HEK293 (cell line): Measurements from ENCODE around the gene MALRD1.

ENCODE experiments used
- CTCF ChIA-PET: fragments of 350-600 bp; formaldehyde crosslinking; extraction: SDS; loops from one replicate; lab custom pipeline; 2021; ENCODE audit warnings: antibody characterized with exemption; lab: Yijun Ruan, JAX
- POLR2A ChIA-PET: fragments of 300-600 bp; formaldehyde crosslinking; extraction: SDS; loops from one replicate; lab custom pipeline; 2020; ENCODE audit warnings: antibody characterized with exemption, inconsistent platforms; lab: Yijun Ruan, JAX
- H3K27ac ChIP-seq: fragments of 200-500 bp; sonication (Bioruptor generic); 2 replicates; pipeline ENCODE4 v1.5.1; 2014; ENCODE audit warnings: low read depth, low read length, control low read depth, inconsistent platforms; ENCODE audit errors: extremely low read depth
- H3K36me3 ChIP-seq, 2 experiments: fragments of 200-500 bp in 1 of 2; sonication (Bioruptor generic) in 1 of 2; 1 replicate in 1 of 2; 2 replicates in 1 of 2; pipeline ENCODE4 v1.5.1; 2014 to 2017; ENCODE audit warnings: inconsistent platforms in 2 of 2, low read length in 2 of 2; ENCODE audit not compliant: control insufficient read depth in 2 of 2, insufficient read depth in 1 of 2
- H3K4me1 ChIP-seq: fragments of 200-500 bp; sonication (Bioruptor generic); 2 replicates; pipeline ENCODE4 v1.5.1; 2014; ENCODE audit warnings: mild to moderate bottlenecking, low read length, inconsistent platforms; ENCODE audit not compliant: control insufficient read depth, insufficient read depth
- H3K4me3 ChIP-seq: 2 replicates; pipeline ENCODE4 v1.5.1; 2011; ENCODE audit warnings: low read depth, mild to moderate bottlenecking, control low read depth, low read length, moderate library complexity
- H3K9me3 ChIP-seq: fragments of 200-500 bp; sonication (Bioruptor generic); 2 replicates; pipeline ENCODE4 v1.5.1; 2014; ENCODE audit warnings: low read depth, low read length, inconsistent platforms; ENCODE audit not compliant: control insufficient read depth, insufficient read depth
- BCL11A ChIP-seq: fragments of 450-650 bp; formaldehyde crosslinking; IDR thresholded peaks from 2 replicates; pipeline ENCODE4 v1.5.1; 2016; ENCODE audit warnings: low read depth, missing biosample characterization, missing genetic modification characterization
- BCL6B ChIP-seq: fragments of 450-650 bp; formaldehyde crosslinking; IDR thresholded peaks from 2 replicates; pipeline ENCODE4 v1.5.1; 2017; ENCODE audit warnings: missing biosample characterization, missing genetic modification characterization
- EGR2 ChIP-seq: fragments of 450-650 bp; formaldehyde crosslinking; IDR thresholded peaks from 2 replicates; pipeline ENCODE4 v1.5.1; 2016; ENCODE audit warnings: low read depth, missing biosample characterization, missing genetic modification characterization
- GLI2 ChIP-seq: fragments of 450-650 bp; formaldehyde crosslinking; IDR thresholded peaks from 2 replicates; pipeline ENCODE4; 2017; ENCODE audit warnings: missing biosample characterization, missing genetic modification characterization, low read depth, borderline replicate concordance
- HOXA7 ChIP-seq: sonication (generic); formaldehyde crosslinking; IDR thresholded peaks from 2 replicates; pipeline ENCODE4 v1.8.1; 2022; ENCODE audit warnings: missing genetic modification reagents, borderline replicate concordance
- KLF1 ChIP-seq: fragments of 450-650 bp; formaldehyde crosslinking; IDR thresholded peaks from 2 replicates; pipeline ENCODE4 v1.5.1; 2016; ENCODE audit warnings: missing biosample characterization, missing genetic modification characterization
- KLF7 ChIP-seq: fragments of 450-650 bp; formaldehyde crosslinking; IDR thresholded peaks from 2 replicates; pipeline ENCODE4 v1.5.1; 2016; ENCODE audit warnings: missing biosample characterization, missing genetic modification characterization, borderline replicate concordance
- MZF1 ChIP-seq: fragments of 450-650 bp; formaldehyde crosslinking; IDR thresholded peaks from 2 replicates; pipeline ENCODE4 v1.5.1; 2017; ENCODE audit warnings: missing biosample characterization, missing genetic modification characterization, borderline replicate concordance
- PBX3 ChIP-seq: sonication (generic); formaldehyde crosslinking; IDR thresholded peaks from 2 replicates; pipeline ENCODE4 v1.8.1; 2022; ENCODE audit warnings: mild to moderate bottlenecking, moderate library complexity, missing genetic modification reagents
- PRDM1 ChIP-seq: fragments of 450-650 bp; formaldehyde crosslinking; IDR thresholded peaks from 2 replicates; pipeline ENCODE4; 2016; ENCODE audit warnings: missing biosample characterization, missing genetic modification characterization
- WT1 ChIP-seq: fragments of 450-650 bp; formaldehyde crosslinking; IDR thresholded peaks from 2 replicates; pipeline ENCODE4 v1.5.1; 2016; ENCODE audit warnings: missing biosample characterization, missing genetic modification characterization
- ZNF132 ChIP-seq: fragments of 450-650 bp; formaldehyde crosslinking; IDR thresholded peaks from 2 replicates; pipeline ENCODE4 v1.5.1; 2017; ENCODE audit warnings: missing biosample characterization, missing genetic modification characterization, borderline replicate concordance
- ZNF133 ChIP-seq: fragments of 450-650 bp; formaldehyde crosslinking; IDR thresholded peaks from 2 replicates; pipeline ENCODE4 v1.5.1; 2016; ENCODE audit warnings: missing biosample characterization, missing genetic modification characterization
- ZNF146 ChIP-seq: fragments of 450-650 bp; formaldehyde crosslinking; IDR thresholded peaks from 2 replicates; pipeline ENCODE4 v1.5.1; 2016; ENCODE audit warnings: missing biosample characterization, missing genetic modification characterization
- ZNF174 ChIP-seq: fragments of 450-650 bp; formaldehyde crosslinking; IDR thresholded peaks from 2 replicates; pipeline ENCODE4 v1.5.0; 2017; ENCODE audit warnings: missing biosample characterization, mild to moderate bottlenecking, missing genetic modification characterization
- ZNF600 ChIP-seq: fragments of 450-650 bp; formaldehyde crosslinking; IDR thresholded peaks from 2 replicates; pipeline ENCODE4 v1.5.1; 2016; ENCODE audit warnings: missing biosample characterization, missing genetic modification characterization
- ZNF792 ChIP-seq: fragments of 450-650 bp; formaldehyde crosslinking; IDR thresholded peaks from 2 replicates; pipeline ENCODE4 v1.5.1; 2016; ENCODE audit warnings: missing biosample characterization, missing genetic modification characterization
- ZXDB ChIP-seq: fragments of 450-650 bp; formaldehyde crosslinking; IDR thresholded peaks from 2 replicates; pipeline ENCODE4 v1.5.1; 2016; ENCODE audit warnings: missing biosample characterization, missing genetic modification characterization
- TF ChIP-seq, protein P1 (sequence below): fragments of 450-650 bp; formaldehyde crosslinking; IDR thresholded peaks from 2 replicates; pipeline ENCODE4 v1.5.1; 2016; ENCODE audit warnings: missing biosample characterization, missing genetic modification characterization
- TF ChIP-seq, protein P2 (sequence below): fragments of 450-650 bp; IDR thresholded peaks from 2 replicates; pipeline ENCODE4 v1.5.1; 2018; ENCODE audit warnings: missing biosample characterization, mild to moderate bottlenecking, missing genetic modification characterization
- TF ChIP-seq, protein P3 (sequence below): fragments of 450-650 bp; formaldehyde crosslinking; IDR thresholded peaks from 2 replicates; pipeline ENCODE4 v1.5.1; 2017; ENCODE audit warnings: missing biosample characterization, missing genetic modification characterization
- TF ChIP-seq, protein P4 (sequence below): fragments of 450-650 bp; formaldehyde crosslinking; IDR thresholded peaks from 2 replicates; pipeline ENCODE4 v1.5.1; 2016; ENCODE audit warnings: missing biosample characterization, missing genetic modification characterization
- TF ChIP-seq, protein P5 (sequence below): fragments of 450-650 bp; formaldehyde crosslinking; IDR thresholded peaks from 2 replicates; pipeline ENCODE4 v1.5.1; 2016; ENCODE audit warnings: missing biosample characterization, missing genetic modification characterization

Gene MALRD1

GRCh38 chr10:19778996-19779395, 730.4 kb downstream of the MALRD1 start:
- ChIA-PET POLR2A (no interaction called here), CTCF (no interaction called here)
- no peaks in the 10 kb centered on the region for H3K36me3 ChIP-seq
- H3K4me3 ChIP-seq, result no peak overlapping the region
- no peak overlapping the region for H3K27ac ChIP-seq
- H3K4me1 ChIP-seq, result no peaks in the 10 kb centered on the region
- H3K9me3 ChIP-seq, result no peaks in the 10 kb centered on the region
- TF ChIP-seq BCL6B (tag by site-specific recombination), result no peak
- TF ChIP-seq, protein P1, sequence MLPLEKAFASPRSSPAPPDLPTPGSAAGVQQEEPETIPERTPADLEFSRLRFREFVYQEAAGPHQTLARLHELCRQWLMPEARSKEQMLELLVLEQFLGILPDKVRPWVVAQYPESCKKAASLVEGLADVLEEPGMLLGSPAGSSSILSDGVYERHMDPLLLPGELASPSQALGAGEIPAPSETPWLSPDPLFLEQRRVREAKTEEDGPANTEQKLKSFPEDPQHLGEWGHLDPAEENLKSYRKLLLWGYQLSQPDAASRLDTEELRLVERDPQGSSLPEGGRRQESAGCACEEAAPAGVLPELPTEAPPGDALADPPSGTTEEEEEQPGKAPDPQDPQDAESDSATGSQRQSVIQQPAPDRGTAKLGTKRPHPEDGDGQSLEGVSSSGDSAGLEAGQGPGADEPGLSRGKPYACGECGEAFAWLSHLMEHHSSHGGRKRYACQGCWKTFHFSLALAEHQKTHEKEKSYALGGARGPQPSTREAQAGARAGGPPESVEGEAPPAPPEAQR (tag by site-specific recombination), result no peak
- TF ChIP-seq PBX3, result no peak
- TF ChIP-seq ZNF174 (tag by site-specific recombination), result no peak
- TF ChIP-seq ZNF600, result no peak
- TF ChIP-seq, protein P2, sequence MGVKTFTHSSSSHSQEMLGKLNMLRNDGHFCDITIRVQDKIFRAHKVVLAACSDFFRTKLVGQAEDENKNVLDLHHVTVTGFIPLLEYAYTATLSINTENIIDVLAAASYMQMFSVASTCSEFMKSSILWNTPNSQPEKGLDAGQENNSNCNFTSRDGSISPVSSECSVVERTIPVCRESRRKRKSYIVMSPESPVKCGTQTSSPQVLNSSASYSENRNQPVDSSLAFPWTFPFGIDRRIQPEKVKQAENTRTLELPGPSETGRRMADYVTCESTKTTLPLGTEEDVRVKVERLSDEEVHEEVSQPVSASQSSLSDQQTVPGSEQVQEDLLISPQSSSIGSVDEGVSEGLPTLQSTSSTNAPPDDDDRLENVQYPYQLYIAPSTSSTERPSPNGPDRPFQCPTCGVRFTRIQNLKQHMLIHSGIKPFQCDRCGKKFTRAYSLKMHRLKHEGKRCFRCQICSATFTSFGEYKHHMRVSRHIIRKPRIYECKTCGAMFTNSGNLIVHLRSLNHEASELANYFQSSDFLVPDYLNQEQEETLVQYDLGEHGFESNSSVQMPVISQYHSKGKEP (tag by site-specific recombination), result no peak
- no peak for TF ChIP-seq PRDM1 (tag by site-specific recombination)
- TF ChIP-seq KLF1 (tag by site-specific recombination), result no peak
- no peak for TF ChIP-seq EGR2 (tag by site-specific recombination)
- TF ChIP-seq, protein P3, sequence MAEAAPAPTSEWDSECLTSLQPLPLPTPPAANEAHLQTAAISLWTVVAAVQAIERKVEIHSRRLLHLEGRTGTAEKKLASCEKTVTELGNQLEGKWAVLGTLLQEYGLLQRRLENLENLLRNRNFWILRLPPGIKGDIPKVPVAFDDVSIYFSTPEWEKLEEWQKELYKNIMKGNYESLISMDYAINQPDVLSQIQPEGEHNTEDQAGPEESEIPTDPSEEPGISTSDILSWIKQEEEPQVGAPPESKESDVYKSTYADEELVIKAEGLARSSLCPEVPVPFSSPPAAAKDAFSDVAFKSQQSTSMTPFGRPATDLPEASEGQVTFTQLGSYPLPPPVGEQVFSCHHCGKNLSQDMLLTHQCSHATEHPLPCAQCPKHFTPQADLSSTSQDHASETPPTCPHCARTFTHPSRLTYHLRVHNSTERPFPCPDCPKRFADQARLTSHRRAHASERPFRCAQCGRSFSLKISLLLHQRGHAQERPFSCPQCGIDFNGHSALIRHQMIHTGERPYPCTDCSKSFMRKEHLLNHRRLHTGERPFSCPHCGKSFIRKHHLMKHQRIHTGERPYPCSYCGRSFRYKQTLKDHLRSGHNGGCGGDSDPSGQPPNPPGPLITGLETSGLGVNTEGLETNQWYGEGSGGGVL (tag by site-specific recombination), result no peak
- no peak for TF ChIP-seq HOXA7 (CRISPR knock-in tag)
- no peak for TF ChIP-seq ZNF132
- TF ChIP-seq GLI2, result no peak
- TF ChIP-seq ZNF146 (tag by site-specific recombination), result no peak
- TF ChIP-seq WT1 (tag by site-specific recombination), result no peak
- TF ChIP-seq, protein P4, sequence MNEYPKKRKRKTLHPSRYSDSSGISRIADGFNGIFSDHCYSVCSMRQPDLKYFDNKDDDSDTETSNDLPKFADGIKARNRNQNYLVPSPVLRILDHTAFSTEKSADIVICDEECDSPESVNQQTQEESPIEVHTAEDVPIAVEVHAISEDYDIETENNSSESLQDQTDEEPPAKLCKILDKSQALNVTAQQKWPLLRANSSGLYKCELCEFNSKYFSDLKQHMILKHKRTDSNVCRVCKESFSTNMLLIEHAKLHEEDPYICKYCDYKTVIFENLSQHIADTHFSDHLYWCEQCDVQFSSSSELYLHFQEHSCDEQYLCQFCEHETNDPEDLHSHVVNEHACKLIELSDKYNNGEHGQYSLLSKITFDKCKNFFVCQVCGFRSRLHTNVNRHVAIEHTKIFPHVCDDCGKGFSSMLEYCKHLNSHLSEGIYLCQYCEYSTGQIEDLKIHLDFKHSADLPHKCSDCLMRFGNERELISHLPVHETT (tag by site-specific recombination), result no peak
- TF ChIP-seq, all 188 proteins: peak for 0

DNA sequence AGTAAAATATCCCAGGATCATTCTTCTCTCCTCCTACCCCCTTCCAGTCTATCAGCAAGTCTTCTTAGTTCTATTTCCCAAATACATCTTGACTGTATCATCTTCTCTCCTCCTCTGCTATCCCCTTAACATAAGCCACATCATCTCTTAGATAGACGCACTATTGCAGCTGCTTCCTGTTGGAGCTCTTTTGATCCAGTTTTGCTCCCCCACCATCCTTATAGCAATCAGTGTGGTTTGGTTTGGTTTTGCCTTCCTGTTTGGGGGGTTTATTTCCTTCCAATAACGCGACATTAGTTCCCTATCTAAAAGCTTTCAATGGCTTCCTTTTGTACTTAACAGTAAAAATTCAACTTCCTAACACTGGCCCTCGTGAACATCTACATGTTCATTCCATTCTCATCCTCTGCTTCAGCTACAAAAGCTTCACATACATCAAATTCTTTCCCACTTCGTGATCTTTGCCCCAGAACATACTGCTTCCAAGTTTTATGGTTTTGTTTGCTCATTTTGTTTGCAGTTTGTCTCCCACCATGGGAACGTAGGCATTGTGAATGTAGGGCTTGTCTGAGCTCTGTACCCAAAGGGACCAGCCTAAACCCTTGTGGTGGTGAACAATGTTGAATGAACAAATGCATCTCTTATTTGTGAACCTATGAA, 734.0 kb downstream of the MALRD1 start:
- CTCF ChIA-PET, result interaction anchor here (0.6 kb wide), 2 partner anchors 13 to 379 kb away, joined by 3 to 4 read pairs; no protein-coding TSS in a partner anchor
- no peak for TF ChIP-seq ZNF792 (tag by site-specific recombination)
- no peak for TF ChIP-seq KLF7 (tag by site-specific recombination)
- no peak for TF ChIP-seq ZNF133 (tag by site-specific recombination)
- TF ChIP-seq MZF1 (tag by site-specific recombination), result no peak
- TF ChIP-seq, protein P5, sequence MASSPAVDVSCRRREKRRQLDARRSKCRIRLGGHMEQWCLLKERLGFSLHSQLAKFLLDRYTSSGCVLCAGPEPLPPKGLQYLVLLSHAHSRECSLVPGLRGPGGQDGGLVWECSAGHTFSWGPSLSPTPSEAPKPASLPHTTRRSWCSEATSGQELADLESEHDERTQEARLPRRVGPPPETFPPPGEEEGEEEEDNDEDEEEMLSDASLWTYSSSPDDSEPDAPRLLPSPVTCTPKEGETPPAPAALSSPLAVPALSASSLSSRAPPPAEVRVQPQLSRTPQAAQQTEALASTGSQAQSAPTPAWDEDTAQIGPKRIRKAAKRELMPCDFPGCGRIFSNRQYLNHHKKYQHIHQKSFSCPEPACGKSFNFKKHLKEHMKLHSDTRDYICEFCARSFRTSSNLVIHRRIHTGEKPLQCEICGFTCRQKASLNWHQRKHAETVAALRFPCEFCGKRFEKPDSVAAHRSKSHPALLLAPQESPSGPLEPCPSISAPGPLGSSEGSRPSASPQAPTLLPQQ (tag by site-specific recombination), result no peak
- no peak for TF ChIP-seq BCL11A
- no peak for TF ChIP-seq ZXDB

More for the DNA sequence above, 734.0 kb downstream of the MALRD1 start:
- POLR2A ChIA-PET, result no interaction called here
- H3K4me3 ChIP-seq, result no peak overlapping the region
- no peaks in the 10 kb centered on the region for H3K36me3 ChIP-seq
- H3K27ac ChIP-seq, result no peak overlapping the region
- H3K9me3 ChIP-seq, result no peaks in the 10 kb centered on the region
- no peaks in the 10 kb centered on the region for H3K4me1 ChIP-seq
